GDM1 (cell line): Measurements from ENCODE around the gene ABCF1.

ENCODE experiments used
- DNase-seq: peaks from one replicate; lab custom pipeline; 2025; lab: John Stamatoyannopoulos, UW

ABCF1 gene

DNA sequence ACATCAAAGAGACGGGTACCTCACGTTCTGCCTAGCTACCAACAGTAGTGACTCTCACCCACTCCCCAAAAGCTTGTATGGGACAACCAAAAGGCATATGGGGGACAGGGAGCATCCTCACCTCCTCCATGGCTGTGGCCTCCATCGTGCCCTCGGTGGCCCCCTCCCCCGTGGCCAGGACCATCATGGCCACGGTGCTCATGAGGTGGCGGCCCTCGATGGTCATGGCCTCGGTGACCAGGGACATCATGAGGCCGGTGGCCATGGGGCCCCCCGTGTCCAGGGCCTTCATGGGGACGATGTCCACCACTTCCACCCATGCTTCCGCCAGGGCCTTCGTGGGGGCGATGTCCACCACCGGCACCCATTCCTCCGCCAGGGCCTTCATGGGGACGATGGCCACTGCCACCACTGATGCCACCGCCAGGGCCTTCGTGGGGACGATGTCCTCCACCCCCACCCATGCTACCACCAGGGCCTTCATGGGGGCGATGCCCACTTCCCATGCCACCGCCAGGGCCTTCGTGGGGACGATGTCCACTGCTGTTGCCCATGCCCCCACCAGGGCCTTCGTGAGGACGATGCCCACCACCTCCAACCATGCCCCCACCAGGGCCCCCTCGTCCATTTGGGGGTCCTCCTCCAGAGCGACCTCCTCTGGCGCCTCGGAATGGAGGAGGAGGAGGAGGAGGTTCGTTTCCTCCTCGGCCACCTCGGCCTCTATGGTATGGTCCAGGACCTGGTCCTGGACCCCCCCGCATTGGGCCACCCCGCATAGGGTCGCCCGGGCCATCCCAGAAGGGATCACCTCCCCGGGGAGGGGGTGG lies 30.8 kb downstream of the ABCF1 start:
- no peak for DNase-seq

DNA sequence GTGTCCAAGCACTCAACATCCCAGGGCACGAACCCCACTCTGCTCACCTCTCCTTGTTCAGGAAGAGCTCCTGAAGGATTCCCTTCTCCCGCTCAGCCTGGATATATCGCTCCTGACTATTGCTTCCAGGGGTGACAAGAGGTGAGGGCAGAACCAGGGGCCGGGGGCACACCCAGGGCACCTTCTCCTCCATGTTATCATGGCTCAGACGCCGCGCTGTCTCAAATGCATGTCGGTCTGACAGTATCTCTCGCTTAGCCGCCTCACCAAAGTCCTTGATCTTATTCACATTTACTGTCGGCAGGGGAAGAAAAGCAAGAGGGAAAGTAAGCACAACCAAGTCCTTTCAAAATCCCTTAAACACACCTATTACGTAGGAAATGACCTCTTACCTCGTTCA lies 32.7 kb downstream of the ABCF1 start:
- DNase-seq, result no peak

DNA sequence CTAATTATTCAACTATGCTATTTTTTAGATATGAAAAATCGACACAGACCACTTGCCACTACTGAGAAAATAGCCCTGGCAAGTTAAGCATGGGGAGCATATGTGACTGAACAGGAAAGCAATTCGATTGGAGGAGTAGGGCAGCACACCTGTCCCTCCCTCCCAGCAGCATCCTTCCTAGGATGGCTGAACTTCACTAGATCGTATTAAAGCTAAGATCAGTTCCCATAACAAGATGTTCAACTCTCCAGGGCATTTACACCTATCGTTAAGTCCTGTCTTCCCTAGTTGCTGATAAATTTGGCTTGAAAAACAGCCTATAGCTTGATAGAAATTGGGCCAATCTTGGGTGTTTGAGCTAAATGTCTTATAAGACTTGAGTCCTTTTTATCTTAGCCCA lies 38.8 kb downstream of the ABCF1 start:
- DNase-seq, result no peak

DNA sequence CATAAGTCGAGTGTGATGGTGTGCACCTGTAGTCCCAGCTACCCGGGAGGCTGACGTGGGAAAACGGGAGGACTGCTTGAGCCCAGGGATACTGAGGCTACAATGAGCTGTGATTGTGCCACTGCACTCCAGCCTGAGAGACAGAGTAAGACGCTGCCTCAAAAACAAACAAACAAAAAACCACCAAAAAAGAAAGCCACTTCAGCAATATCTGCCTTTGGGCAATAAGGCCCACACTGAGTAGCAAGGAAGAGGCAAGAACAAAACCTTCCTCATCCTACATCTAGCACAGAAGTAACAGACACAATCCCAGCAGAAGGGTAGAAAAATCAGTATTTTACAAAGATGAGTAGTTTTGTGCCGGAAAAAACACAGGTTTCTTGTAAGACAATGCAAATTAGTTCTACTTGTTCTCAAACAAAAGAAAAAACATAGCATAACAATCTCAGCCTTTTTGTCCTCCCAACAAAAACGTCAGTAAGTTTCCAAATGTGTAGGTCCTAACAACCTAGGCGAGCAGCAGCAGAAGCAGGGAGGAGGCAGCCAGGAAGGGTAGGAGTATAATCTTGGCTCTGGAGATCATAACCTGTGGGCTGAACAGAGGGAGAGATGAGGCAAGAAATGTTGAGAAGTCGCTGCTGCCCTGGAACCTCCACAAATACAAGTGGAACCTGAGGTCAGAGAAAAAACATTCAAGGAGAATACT lies 40.1 kb downstream of the ABCF1 start:
- no peak for DNase-seq

DNA sequence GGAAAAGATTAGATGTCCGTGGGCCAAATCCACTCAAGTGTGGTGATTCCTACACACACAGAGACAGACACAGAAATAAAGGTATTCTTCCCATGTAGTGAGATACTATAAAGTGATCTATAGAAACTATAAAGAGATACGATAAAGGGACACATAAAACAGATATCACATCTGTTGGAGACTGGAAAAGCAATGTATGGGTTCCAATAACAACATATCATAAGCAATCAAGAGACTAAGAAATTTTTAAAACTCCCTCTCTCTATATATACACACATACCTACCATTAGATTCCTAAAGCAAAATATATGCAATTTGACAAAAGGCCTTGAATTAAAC lies 40.6 kb downstream of the ABCF1 start:
- no peak for DNase-seq

DNA sequence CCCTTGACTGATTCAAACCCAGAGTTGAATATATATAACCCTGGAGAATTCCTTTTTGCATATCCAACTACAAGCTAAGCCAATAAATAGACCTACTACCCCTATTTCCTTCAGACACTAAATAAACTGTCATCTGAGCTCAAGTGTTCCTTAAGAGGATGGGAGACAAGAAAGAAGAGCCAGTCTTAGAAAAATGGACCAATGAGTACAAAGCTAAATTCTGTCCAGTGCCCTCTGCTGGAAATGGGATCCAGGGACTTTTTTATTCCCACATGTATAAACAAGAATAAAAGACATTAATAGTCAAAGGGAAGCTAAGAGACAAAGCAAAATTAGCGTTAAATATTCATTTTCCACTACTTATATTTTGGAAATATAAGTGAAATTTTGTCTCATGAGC lies 41.0 kb downstream of the ABCF1 start:
- DNase-seq, result no peak

DNA sequence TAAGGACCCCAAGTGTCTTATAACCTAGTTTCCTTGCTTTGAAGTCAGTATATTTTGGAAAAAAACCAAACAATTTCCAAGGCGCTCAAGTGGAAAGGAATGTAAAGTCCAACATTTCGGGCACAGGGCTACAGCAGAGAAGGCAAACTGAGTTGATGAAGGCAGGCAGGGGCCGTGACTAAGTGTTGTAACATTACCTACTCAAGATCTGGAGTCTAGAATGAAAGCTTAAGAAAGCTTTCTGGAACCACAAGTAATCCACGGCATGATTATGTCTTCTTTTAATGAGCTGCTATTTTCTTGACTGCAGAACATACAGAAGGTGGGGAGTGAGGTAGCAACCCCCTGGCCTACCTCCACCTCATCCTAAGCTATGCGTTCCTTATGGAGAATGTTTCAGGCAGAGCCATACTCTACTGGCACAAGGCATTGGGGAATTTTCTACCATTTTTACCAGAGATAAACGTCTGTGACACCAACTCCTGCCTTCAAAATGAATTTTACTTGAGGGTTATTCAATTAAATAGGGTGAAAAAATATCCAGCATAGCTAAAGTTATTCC lies 41.5 kb downstream of the ABCF1 start:
- no peak for DNase-seq

DNA sequence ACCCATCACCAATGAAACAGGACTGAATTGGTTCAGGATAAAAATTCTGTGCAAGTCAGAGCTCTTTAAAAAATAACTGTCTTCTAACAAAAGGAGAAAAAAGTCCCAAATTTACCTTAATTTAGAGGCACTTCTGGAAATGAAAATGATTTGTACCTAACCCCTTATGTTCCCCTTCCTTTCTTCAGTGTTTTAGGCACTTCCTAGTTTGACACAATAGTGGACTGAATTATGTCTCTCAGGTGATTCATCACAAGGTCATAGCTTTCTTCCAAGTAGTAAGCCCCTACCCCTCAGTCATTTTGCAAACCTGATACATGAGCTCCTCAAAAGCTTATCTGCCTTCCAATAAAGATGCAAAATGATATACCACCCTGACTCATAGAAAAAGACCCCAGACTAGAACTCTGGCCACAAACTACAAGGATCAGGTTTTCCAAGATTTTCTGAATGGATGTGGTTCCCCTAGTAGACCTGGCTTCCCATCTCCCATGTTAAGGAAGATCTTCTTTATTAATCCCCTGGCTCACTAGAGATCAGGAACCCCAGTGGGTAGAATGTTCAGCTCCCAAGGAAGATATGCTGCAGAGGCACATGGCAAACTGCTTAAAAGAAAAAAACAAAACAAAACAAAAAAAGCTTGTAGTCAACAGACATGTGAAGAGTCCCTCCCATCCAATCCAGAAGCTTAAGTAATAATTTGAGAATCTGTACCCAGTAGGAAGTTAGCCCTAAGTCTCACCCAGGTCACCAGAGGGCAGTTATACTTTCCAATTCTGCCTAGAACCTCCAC lies 42.2 kb downstream of the ABCF1 start:
- no peak for DNase-seq

DNA sequence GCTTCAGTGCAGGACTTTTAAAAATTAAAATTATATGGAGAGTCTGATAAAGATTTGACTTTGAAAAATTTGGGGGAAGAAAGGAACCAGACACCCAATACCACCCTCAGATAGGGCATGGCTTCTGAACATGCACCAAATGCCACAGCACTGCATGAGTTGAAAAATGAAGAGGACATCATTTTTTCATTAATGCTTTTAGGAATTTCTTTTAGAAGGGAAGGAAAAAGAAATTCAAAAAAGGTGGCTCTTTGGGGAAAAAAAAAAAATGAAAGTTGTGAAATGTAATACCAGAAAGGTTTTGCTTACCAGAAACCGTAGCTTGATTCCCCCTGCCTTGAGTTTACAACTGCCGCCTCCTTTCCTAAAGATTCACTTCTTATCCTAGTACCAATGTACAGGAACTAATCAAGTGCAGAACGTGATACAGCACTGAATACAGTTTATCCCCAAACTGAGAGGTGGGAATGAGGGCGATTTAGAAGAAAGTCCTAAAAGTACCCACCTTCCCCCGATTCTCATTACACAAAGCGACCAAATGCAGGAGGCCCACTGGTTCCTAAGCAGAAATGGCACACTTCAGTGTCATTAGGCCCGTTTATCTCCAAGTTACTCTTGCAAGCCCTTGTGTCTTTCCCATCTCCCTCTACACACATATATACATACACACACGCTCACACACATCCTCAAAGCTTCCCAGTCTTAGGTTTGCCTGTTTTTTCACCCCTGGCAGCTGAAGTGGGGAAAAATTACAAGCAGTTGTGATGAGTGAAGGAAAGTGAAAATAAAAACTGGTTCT lies 43.0 kb downstream of the ABCF1 start:
- DNase-seq, result no peak

DNA sequence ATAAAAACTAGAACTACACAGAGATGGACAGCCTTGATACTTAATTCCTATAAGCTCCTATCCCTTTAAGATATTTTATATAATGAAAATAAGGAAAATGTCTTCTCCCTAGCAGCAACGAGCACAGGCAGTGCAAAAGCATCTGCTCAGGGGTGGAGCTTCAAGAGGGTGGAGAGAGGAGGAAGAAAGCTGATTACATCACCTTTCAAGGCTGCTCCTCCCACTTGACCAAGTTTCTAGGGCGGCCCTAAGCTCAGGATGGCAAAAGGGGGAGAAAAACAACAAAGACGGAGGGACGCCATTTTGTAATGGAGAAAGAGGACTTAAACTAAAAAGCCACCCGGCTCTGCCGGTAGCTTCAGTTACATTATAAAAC lies 43.6 kb downstream of the ABCF1 start:
- DNase-seq, result peak; percentile 94

DNA sequence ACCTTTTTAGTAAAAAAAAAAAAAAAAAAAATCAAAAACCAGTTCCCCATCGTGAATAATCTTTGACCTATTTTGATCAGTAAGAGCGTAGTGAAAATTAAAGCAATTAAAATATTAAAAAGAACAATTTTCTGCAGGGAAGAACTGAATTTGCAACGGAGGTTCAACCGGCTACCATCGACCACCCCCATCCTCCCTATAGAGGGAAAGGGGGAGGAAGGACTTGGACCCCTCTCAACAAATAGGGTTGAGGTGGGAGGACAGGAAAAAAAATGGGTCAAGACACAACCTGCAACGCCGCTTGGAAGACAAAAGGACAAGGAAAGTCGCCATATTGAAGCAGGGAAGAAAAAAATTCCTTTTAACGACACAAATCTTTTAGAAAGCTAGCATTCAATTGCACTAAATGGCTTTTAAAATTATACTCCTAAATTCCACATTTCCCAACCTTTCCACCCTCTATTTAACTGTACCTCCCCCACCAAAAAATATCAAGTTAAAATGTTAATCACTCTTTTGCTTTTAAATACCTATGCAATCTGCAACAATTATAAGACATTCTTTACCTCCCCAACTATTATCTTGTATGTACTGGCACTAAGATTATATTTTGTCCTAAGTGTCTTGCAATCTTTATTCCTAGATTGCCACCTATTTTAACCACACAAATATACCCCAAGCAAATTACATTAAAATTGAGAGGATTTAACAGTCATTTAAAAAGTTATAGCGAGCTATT lies 44.1 kb downstream of the ABCF1 start:
- peak; percentile 43 for DNase-seq

DNA sequence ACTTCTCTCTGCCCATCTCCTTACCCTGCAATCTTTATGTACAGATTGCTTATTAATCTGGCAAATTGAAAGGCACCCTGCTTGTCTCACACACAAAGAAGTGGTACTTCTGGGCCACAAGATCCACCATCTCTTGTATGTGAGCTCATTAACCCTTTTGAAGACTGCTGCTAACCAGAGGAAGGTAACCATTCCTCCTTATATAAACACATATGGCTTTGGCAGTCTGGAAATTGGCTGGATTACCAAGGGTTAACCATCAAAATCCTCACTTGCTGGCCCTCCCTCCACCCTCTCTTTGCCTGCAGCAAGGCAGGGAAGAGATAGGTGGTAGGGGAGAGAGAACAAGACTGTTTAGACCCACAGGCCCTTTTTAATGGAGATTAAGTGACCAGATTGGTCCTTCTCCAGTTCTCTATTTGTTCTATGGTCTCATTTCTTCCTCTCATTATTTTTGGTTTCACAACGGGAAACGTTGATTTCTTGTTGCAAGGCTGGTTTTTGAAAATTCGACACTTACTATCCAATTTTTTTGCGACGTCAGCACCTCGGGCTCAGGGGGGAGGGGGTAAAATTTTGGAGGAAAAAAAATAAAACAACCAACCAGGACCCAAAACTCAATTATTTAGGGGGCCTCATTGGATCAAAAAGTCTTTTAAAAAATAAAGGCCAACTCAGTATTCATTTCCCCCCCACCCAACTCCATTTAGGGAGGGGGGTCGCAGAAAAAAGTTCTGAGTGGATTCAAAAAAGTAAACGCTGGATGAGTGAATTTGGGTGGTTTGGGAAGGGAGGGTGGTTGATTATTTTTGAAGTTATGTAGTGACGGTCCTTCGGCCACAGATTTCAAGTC lies 44.9 kb downstream of the ABCF1 start:
- peak; percentile 11 for DNase-seq

DNA sequence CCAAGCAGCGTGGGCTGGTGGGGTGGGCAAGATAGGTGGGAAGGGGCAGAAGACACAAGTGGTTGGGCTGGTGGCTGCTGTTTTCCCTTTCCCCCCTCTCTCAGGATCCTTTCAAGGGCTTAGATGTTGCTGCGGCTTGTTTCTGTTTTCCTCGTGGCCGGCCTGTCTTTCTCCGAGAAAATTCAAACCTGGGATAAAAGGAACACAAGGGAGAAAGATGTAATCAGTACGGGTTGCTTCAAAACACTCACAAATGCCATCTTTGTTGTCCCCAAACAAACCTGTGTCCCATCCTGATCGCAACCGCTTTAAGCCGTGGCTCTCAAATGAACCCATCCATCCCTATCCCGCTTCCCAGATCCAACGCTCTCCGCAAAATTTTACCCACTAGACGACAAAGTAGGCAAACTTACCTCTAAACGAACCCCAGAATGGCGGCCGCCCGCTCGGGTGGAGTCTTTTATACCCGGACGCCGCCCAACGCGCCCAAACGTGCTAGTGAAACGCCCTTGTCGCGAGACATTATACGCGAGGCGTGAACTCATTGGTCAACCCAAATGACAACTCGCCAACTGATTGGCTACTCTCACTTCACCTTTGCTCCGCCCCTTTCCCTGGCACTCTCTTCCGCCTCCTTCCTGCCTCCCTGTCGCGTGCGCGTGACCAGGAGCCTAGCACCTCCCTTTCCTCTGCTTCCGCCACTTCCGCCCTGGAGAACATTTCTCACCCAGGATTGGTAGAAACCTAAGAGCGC lies 45.7 kb downstream of the ABCF1 start, which contains the start of gene PPP1R10:
PPP1R10 (minus strand) TSS at position 433 of the 754 bp plus-strand sequence. CDS start 7,299 bp downstream, outside the sequence.
- peak; percentile 100 for DNase-seq

DNA sequence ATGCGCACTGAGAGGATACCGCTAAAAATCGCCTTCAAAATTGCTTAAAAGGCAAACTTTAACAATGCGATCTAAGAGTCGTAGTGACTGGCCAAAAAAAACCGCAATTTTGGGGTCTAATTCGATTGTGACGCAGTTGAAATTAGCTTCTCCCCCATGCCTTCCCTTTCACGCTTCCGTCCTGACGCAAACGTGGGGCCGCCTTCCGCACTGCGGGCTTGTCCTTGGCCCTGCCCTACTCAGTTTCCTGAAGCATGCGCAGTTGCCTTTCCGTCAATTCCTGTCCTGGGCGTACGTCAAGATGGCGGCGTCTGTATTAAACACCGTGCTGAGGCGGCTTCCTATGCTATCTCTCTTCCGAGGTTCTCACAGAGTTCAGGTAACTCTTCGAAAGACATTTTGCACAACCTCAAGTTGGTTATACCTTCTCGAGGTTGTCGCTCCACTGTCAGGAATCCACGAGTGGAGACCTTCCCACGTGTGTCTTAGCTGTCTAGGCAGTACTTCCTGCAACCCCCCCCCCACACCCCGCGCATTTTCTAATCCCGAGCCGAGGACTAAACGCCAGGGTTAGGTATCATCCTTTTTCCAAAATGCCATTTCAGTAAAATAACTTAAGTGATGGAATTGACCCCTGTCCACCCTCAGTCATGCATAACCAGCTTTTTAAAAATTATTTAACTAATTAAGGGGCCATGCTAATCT lies 46.5 kb downstream of the ABCF1 start, which contains the start of gene MRPS18B:
MRPS18B (plus strand) TSS at position 276 of the 705 bp plus-strand sequence; CDS start at position 302, 26 bp downstream.
- peak; percentile 96 for DNase-seq

DNA sequence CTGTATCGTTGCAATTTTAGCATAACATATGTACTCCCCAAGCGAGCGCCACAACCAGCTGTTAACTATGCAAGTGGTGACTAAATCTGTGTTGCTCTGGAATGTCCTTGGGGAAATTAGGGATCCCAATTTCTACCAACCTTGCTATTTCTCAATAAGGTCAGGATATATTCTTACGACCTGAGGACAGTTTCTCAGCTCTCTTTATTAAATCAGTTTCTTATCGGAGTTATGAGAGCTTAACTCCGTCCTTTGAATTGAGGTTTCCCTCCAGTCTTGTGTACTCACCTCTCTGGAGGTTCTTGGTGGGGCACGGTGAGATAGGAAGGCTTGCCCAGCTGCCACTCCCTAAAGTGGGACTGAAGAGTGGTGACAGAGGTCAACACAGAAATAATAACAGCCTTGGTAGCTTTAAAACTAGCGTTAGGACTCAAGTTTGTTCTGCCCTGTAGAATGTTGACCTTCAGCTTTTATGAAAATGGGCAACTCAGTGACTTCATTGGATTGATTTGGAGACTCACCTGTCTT lies 47.1 kb downstream of the ABCF1 start:
- DNase-seq, result no peak

DNA sequence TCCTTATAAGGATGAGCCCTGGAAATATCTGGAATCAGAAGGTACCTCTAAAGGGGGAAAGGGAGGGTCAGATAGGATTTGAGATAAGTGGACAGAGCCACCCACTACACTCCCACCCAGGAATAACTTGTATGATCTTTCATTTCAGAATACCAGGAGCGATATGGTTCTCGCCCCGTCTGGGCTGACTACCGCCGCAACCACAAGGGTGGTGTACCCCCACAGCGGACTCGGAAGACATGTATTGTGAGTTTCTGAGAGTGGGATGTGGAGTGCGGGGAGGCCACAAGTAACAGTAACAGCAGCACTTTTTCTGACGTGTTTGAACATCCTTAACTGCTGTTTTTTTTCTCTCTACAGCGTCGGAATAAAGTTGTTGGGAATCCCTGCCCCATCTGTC lies 48.3 kb downstream of the ABCF1 start:
- no peak for DNase-seq

DNA sequence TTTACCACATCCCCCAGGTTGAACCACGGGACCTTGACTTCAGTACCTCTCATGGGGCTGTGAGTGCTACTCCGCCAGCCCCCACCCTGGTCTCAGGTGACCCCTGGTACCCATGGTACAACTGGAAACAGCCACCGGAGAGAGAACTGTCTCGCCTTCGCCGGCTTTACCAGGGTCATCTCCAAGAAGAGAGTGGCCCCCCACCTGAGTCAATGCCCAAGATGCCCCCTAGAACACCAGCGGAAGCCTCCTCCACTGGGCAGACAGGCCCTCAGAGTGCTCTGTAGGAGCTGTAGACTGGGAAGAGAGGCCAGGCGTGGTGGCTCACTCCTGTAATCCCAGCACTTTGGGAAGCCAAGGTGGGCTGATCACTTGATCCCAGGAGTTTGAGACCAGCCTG lies 54.3 kb downstream of the ABCF1 start:
- no peak for DNase-seq
